Esophagus (tissue), 2 donors: ENCODE data around the gene PID1. TPM values are rescaled to one million over a fixed set of nuclear protein-coding genes. Genes with fewer than 3 reads are reported as not detected.

ENCODE experiments used
- H3K27ac ChIP-seq, 2 donors: one replicate each; pipeline ENCODE4 v1.5.1; 2013; ENCODE audit warnings: low read depth in 2 of 2, mild to moderate bottlenecking in 2 of 2, inconsistent platforms in 1 of 2, low read length in 1 of 2, moderate library complexity in 1 of 2
- H3K27me3 ChIP-seq, 2 donors: one replicate each; pipeline ENCODE4 v1.6.1; 2013; ENCODE audit warnings: low read length in 2 of 2, control low read depth in 1 of 2, mild to moderate bottlenecking in 1 of 2; ENCODE audit not compliant: insufficient read depth in 2 of 2, control insufficient read depth in 1 of 2
- H3K36me3 ChIP-seq, 2 donors: one replicate each; pipeline ENCODE4 v1.6.1; 2013; ENCODE audit warnings: low read length in 1 of 2; ENCODE audit not compliant: control insufficient read depth in 2 of 2, insufficient read depth in 2 of 2
- H3K4me1 ChIP-seq, 2 donors: one replicate each; pipeline ENCODE4 v1.6.1; 2013; ENCODE audit warnings: low read length in 1 of 2; ENCODE audit not compliant: control insufficient read depth in 2 of 2, insufficient read depth in 2 of 2
- H3K4me3 ChIP-seq, 2 donors: one replicate each; pipeline ENCODE4 v1.5.1; 2013; ENCODE audit warnings: low read length in 2 of 2, mild to moderate bottlenecking in 2 of 2, low read depth in 1 of 2, moderate library complexity in 1 of 2
- H3K9me3 ChIP-seq, 2 donors: one replicate each; pipeline ENCODE4 v1.6.1; 2013; ENCODE audit warnings: mild to moderate bottlenecking in 2 of 2, low read depth in 1 of 2, low read length in 1 of 2, moderate library complexity in 1 of 2; ENCODE audit not compliant: control insufficient read depth in 2 of 2, insufficient read depth in 1 of 2
- WGBS, 2 donors: extraction: QIAGEN DNeasy Blood & Tissue Kit; methylation state at CpG; one replicate each; pipeline ENCODE4 v1.1.7; 2013; 5-methylcytosine and 5-hydroxymethylcytosine counted together
- polyA plus RNA-seq, 2 donors: library from polyadenylated mRNA; stranded (reverse); fragments of 200-250 nt; gene quantifications; one replicate each; pipeline ENCODE4 v1.2.3, GENCODE V29; 2013
- donor health status: healthy with polysubstance abuse.
- donor health status: Bipolar disorder and iron deficiency.

PID1 gene
- polyA plus RNA-seq, 2 donors, result 2.0 to 3.5 TPM

- H3K4me1 ChIP-seq, result no peaks in the 10 kb centered on the region
- no peaks in the 10 kb centered on the region for H3K36me3 ChIP-seq
- peaks cover 0 to 2% of the 10 kb centered on the region in 2 donors for H3K9me3 ChIP-seq
- H3K27me3 ChIP-seq, result no peaks in the 10 kb centered on the region
- WGBS, 2 donors, result 75 to 81% methylated on average over 6 of the region's 6 CpGs
- no peak overlapping the region for H3K27ac ChIP-seq
- H3K4me3 ChIP-seq, result no peak overlapping the region
These were observed 101.3 kb downstream of the PID1 start for GRCh38 chr2:229169751-229170150.

- 78 to 79% methylated on average over 2 of the region's 2 CpGs for WGBS, 2 donors
- no peak overlapping the region for H3K4me3 ChIP-seq
These were observed 106.4 kb downstream of the PID1 start for GRCh38 chr2:229164545-229165249.

GRCh38 chr2:229163893-229164292, 107.2 kb downstream of the PID1 start:
- no peak overlapping the region for H3K4me3 ChIP-seq
- H3K9me3 ChIP-seq, result no peaks in the 10 kb centered on the region
- H3K27me3 ChIP-seq, result no peaks in the 10 kb centered on the region
- H3K36me3 ChIP-seq, result no peaks in the 10 kb centered on the region
- H3K27ac ChIP-seq, result no peak overlapping the region
- peaks cover 0 to 3% of the 10 kb centered on the region in 2 donors for H3K4me1 ChIP-seq
- 47 to 53% methylated on average over 2 of the region's 2 CpGs for WGBS, 2 donors

More at GRCh38 chr2:229164545-229165249, 106.4 kb downstream of the PID1 start:
- Histone ChIP-seq H3K4me1 (peaks cover 0 to 3% of the 10 kb centered on the region in 2 donors), H3K36me3 (no peaks in the 10 kb centered on the region), H3K27ac (no peak overlapping the region), H3K27me3 (no peaks in the 10 kb centered on the region), H3K9me3 (no peaks in the 10 kb centered on the region)

GRCh38 chr2:229162015-229162414, 109.1 kb downstream of the PID1 start:
- Histone ChIP-seq H3K27me3 (no peaks in the 10 kb centered on the region), H3K27ac (no peak overlapping the region), H3K4me1 (peaks cover 0 to 3% of the 10 kb centered on the region in 2 donors), H3K36me3 (no peaks in the 10 kb centered on the region), H3K4me3 (no peak overlapping the region), H3K9me3 (no peaks in the 10 kb centered on the region)
- WGBS, 2 donors, result 81 to 86% methylated on average over 4 of the region's 4 CpGs

GRCh38 chr2:229160984-229161383, 110.1 kb downstream of the PID1 start:
- Histone ChIP-seq H3K27ac (no peak overlapping the region), H3K9me3 (no peaks in the 10 kb centered on the region), H3K36me3 (no peaks in the 10 kb centered on the region), H3K27me3 (no peaks in the 10 kb centered on the region), H3K4me3 (no peak overlapping the region), H3K4me1 (peaks cover 0 to 3% of the 10 kb centered on the region in 2 donors)
- 79 to 80% methylated on average over 2 of the region's 2 CpGs for WGBS, 2 donors

- Histone ChIP-seq H3K27ac (no peak overlapping the region), H3K4me1 (peaks cover 0 to 3% of the 10 kb centered on the region in 2 donors), H3K27me3 (no peaks in the 10 kb centered on the region), H3K4me3 (no peak overlapping the region), H3K9me3 (no peaks in the 10 kb centered on the region), H3K36me3 (no peaks in the 10 kb centered on the region)
- WGBS, 2 donors, result 64 to 93% methylated on average over 3 of the region's 3 CpGs
These were observed 110.9 kb downstream of the PID1 start for GRCh38 chr2:229160180-229160579.

- Histone ChIP-seq H3K27ac (no peak overlapping the region), H3K27me3 (no peaks in the 10 kb centered on the region)
- 79 to 82% methylated on average over 2 of the region's 2 CpGs for WGBS, 2 donors
These were observed 111.7 kb downstream of the PID1 start for GRCh38 chr2:229159405-229159804.

GRCh38 chr2:229154381-229154780, 116.7 kb downstream of the PID1 start:
- no peaks in the 10 kb centered on the region for H3K4me1 ChIP-seq
- no peaks in the 10 kb centered on the region for H3K36me3 ChIP-seq
- no peaks in the 10 kb centered on the region for H3K27me3 ChIP-seq
- H3K27ac ChIP-seq, result no peak overlapping the region
- H3K9me3 ChIP-seq, result no peaks in the 10 kb centered on the region
- no peak overlapping the region for H3K4me3 ChIP-seq
- 74 to 88% methylated on average over 6 of the region's 6 CpGs for WGBS, 2 donors

More at GRCh38 chr2:229159405-229159804, 111.7 kb downstream of the PID1 start:
- H3K36me3 ChIP-seq, result no peaks in the 10 kb centered on the region
- no peaks in the 10 kb centered on the region for H3K9me3 ChIP-seq
- H3K4me3 ChIP-seq, result no peak overlapping the region
- peaks cover 0 to 3% of the 10 kb centered on the region in 2 donors for H3K4me1 ChIP-seq

GRCh38 chr2:229153951-229154350, 117.1 kb downstream of the PID1 start:
- Histone ChIP-seq H3K9me3 (no peaks in the 10 kb centered on the region), H3K27ac (no peak overlapping the region), H3K4me3 (no peak overlapping the region), H3K4me1 (no peaks in the 10 kb centered on the region), H3K27me3 (no peaks in the 10 kb centered on the region), H3K36me3 (no peaks in the 10 kb centered on the region)
- 79 to 81% methylated on average over 4 of the region's 4 CpGs for WGBS, 2 donors

- Histone ChIP-seq H3K27me3 (no peaks in the 10 kb centered on the region), H3K36me3 (no peaks in the 10 kb centered on the region), H3K27ac (no peak overlapping the region), H3K9me3 (no peaks in the 10 kb centered on the region), H3K4me1 (no peaks in the 10 kb centered on the region), H3K4me3 (no peak overlapping the region)
- 68 to 70% methylated on average over 8 of the region's 8 CpGs for WGBS, 2 donors
These were observed 117.8 kb downstream of the PID1 start for GRCh38 chr2:229153267-229153666.
